Neutrophil (primary cell): ENCODE measurements around the gene KRTAP2-4.
"Not testable (repeated sequence)": the region's sequence is repeated elsewhere in the genome, so short reads cannot be mapped to it uniquely, and the experiment has no call there.

Experiments
- H3K27ac ChIP-seq: fragments of 200-600 bp; sonication (generic); 2 replicates; pipeline ENCODE4 v1.5.1; 2016; ENCODE audit warnings: mild to moderate bottlenecking, moderate library complexity
- H3K27me3 ChIP-seq: fragments of 200-600 bp; sonication (generic); 2 replicates; pipeline ENCODE4 v1.6.0; 2016; ENCODE audit warnings: mild to moderate bottlenecking
- H3K36me3 ChIP-seq: fragments of 200-600 bp; sonication (generic); 2 replicates; pipeline ENCODE4 v1.5.1; 2017
- H3K4me1 ChIP-seq, 2 experiments: fragments of 200-600 bp in 1 of 2; sonication (generic) in 1 of 2; 1 replicate in 1 of 2; 2 replicates in 1 of 2; pipeline versions ENCODE4 v1.5.1 to v1.6.1; 2013 to 2016; ENCODE audit warnings: low read depth in 1 of 2, low read length in 1 of 2, mild to moderate bottlenecking in 1 of 2, moderate library complexity in 1 of 2; ENCODE audit not compliant: control insufficient read depth in 1 of 2, insufficient read depth in 1 of 2
- H3K4me3 ChIP-seq, 2 experiments: fragments of 200-600 bp in 1 of 2; sonication (generic) in 1 of 2; 1 replicate in 1 of 2; 2 replicates in 1 of 2; pipeline ENCODE4 v1.5.1; 2013 to 2016; ENCODE audit warnings: low read depth in 1 of 2, low read length in 1 of 2, mild to moderate bottlenecking in 1 of 2, moderate library complexity in 1 of 2
- H3K9me3 ChIP-seq: fragments of 200-600 bp; sonication (generic); 2 replicates; pipeline ENCODE4 v1.5.1; 2016
- TF ChIP-seq, protein P1 (sequence below): fragments of 200-600 bp; sonication (generic); IDR thresholded peaks from 2 replicates; pipeline ENCODE4 v1.5.1; 2016; ENCODE audit warnings: antibody characterized with exemption

Gene KRTAP2-4

DNA sequence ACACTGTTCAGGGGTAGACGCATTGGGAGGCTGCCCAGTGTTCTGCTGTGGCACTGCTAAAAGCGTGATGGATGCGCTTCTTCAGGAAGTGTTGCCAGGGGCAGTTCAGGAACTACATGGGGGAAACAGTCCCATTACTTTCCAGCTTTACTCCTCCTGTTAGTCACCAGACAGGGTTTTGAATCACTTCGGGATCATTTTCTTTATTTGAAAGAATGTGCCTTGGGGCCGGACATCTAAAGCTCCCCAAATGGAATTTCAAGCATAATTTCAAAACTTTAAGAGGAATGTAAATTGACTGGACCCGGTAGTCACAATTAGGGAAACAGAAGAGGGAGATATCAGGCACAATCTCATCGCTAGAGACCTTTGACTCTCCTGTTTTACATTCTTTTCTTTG, 17.2 kb downstream of the KRTAP2-4 start:
- no peak overlapping the region for H3K4me3 ChIP-seq
- H3K9me3 ChIP-seq = no peaks in the 10 kb centered on the region
- peaks cover 46% of the 10 kb centered on the region for H3K27me3 ChIP-seq
- no peaks in the 10 kb centered on the region for H3K36me3 ChIP-seq
- H3K4me1 ChIP-seq = no peaks in the 10 kb centered on the region
- no peak overlapping the region for H3K27ac ChIP-seq
- TF ChIP-seq, protein P1, sequence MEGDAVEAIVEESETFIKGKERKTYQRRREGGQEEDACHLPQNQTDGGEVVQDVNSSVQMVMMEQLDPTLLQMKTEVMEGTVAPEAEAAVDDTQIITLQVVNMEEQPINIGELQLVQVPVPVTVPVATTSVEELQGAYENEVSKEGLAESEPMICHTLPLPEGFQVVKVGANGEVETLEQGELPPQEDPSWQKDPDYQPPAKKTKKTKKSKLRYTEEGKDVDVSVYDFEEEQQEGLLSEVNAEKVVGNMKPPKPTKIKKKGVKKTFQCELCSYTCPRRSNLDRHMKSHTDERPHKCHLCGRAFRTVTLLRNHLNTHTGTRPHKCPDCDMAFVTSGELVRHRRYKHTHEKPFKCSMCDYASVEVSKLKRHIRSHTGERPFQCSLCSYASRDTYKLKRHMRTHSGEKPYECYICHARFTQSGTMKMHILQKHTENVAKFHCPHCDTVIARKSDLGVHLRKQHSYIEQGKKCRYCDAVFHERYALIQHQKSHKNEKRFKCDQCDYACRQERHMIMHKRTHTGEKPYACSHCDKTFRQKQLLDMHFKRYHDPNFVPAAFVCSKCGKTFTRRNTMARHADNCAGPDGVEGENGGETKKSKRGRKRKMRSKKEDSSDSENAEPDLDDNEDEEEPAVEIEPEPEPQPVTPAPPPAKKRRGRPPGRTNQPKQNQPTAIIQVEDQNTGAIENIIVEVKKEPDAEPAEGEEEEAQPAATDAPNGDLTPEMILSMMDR = no peak

- H3K4me1 ChIP-seq, H3K27ac ChIP-seq, H3K4me3 ChIP-seq, H3K36me3 ChIP-seq, H3K9me3 ChIP-seq: not testable (repeated sequence)
- H3K27me3 ChIP-seq = peaks cover 46% of the 10 kb centered on the region
Measured at GRCh38 chr17:41046735-41047465, 18.8 kb downstream of the KRTAP2-4 start, which contains the start of gene KRTAP2-1. Gene KRTAP2-1, minus strand, starts transcription at chr17:41047316. Its CDS starts 49 bp downstream, at chr17:41047267.

GRCh38 chr17:41042953-41043352, 22.7 kb downstream of the KRTAP2-4 start:
- Histone ChIP-seq H3K4me1 (no peaks in the 10 kb centered on the region), H3K9me3 (no peaks in the 10 kb centered on the region), H3K4me3 (no peak overlapping the region), H3K27ac (no peak overlapping the region), H3K36me3 (no peaks in the 10 kb centered on the region), H3K27me3 (peaks cover 37% of the 10 kb centered on the region)
- TF ChIP-seq, protein P1 = no peak

DNA sequence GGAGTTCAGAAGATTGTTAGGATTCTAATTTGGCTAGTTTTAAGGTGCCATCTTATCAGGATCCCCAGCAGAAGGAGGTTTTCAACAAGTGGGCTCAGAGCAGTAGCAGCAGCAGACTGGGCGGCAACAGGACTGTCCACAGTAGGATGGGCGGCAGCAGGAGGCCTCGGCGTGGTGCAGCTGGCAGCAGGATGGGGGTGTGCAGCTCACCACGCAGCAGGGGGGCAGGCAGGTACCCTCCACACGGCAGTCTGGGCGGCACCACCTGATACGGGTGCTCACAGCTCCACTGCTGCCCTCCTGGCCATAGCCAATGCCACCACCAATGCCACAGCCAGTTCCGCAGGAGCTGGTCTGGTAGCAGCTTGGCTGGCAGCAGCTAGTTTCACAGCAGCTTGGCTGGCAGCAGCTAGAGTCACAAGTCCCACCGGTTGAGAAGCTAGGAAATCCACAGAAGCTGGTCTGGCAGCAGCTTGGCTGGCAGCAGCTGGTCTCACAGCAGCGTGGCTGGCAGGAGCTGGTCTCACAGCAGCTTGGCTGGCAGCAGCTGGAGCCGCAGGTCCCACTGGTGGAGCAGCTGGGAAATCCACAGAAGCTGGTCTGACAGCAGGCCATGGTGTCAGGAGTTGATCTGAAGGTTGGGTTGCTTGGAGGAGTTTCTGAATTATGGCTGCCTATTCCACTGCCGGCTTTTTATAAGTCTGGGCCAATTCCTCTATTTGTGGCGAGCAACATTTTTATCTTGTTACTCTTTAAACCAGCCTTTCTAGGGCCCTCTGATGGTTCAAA, 24.7 kb downstream of the KRTAP2-4 start, which contains the start of gene KRTAP1-1:
Gene KRTAP1-1 (minus strand): TSS at position 668 of the 789 bp plus-strand sequence. CDS start 53 bp downstream, at position 615.
- not testable (repeated sequence) for H3K9me3 ChIP-seq, H3K27ac ChIP-seq, H3K36me3 ChIP-seq, H3K4me3 ChIP-seq, H3K4me1 ChIP-seq
- peaks cover 32% of the 10 kb centered on the region for H3K27me3 ChIP-seq

GRCh38 chr17:41037853-41038350, 27.8 kb downstream of the KRTAP2-4 start:
- no peaks in the 10 kb centered on the region for H3K9me3 ChIP-seq
- TF ChIP-seq, protein P1 = no peak
- H3K27ac ChIP-seq = no peak overlapping the region
- no peak overlapping the region for H3K4me3 ChIP-seq
- no peaks in the 10 kb centered on the region for H3K36me3 ChIP-seq
- H3K27me3 ChIP-seq = peaks cover 26% of the 10 kb centered on the region
- H3K4me1 ChIP-seq = no peaks in the 10 kb centered on the region

- not testable (repeated sequence) for H3K9me3 ChIP-seq, H3K4me1 ChIP-seq, H3K27ac ChIP-seq, H3K36me3 ChIP-seq, H3K4me3 ChIP-seq
- peaks cover 32% of the 10 kb centered on the region for H3K27me3 ChIP-seq
Measured at GRCh38 chr17:41034346-41034935, 31.2 kb downstream of the KRTAP2-4 start, which contains the start of gene KRTAP1-3. Gene KRTAP1-3, minus strand, starts transcription at chr17:41034874. Its CDS starts 53 bp downstream, at chr17:41034821.
